Common myeloid progenitor, CD34-positive (primary cell): ENCODE measurements around the gene GAS2L1.

ENCODE experiments used
- CTCF ChIA-PET: fragments of 350-600 bp; sonication (Branson Sonifier 250); formaldehyde crosslinking; loops from one replicate; lab custom pipeline; 2021; ENCODE audit warnings: antibody characterized with exemption; lab: Charles Lee
- POLR2A ChIA-PET: fragments of 350-600 bp; sonication (Branson Sonifier 250); formaldehyde crosslinking; loops from one replicate; lab custom pipeline; 2021; ENCODE audit warnings: antibody characterized with exemption; lab: Charles Lee
- DNase-seq, 3 donors: peaks; one replicate each; pipeline versions ENCODE4 v3.0.0 to v3.0.0-alpha.2; 2013
- H3K27ac ChIP-seq, 2 experiments: 1 replicate in 1 of 2; 2 replicates in 1 of 2; pipeline ENCODE4 v1.7.0; 2013; ENCODE audit warnings: inconsistent platforms in 2 of 2, low read length in 2 of 2, mild to moderate bottlenecking in 2 of 2, low read depth in 1 of 2, moderate library complexity in 1 of 2; ENCODE audit not compliant: severe bottlenecking in 2 of 2, insufficient read depth in 1 of 2, poor library complexity in 1 of 2
- H3K27me3 ChIP-seq, 5 experiments: replicated peaks in 2 of 5; 1 replicate in 3 of 5; 2 replicates in 2 of 5; pipeline versions ENCODE4 v1.6.1 to v1.7.0; 2013; ENCODE audit warnings: low read length in 4 of 5, mild to moderate bottlenecking in 2 of 5, moderate library complexity in 2 of 5, inconsistent platforms in 1 of 5; ENCODE audit not compliant: insufficient read depth in 5 of 5, control insufficient read depth in 4 of 5
- H3K36me3 ChIP-seq, 4 experiments: 1 replicate in 2 of 4; 2 replicates in 2 of 4; pipeline versions ENCODE4 v1.6.1 to v1.7.0; 2013; ENCODE audit warnings: low read length in 3 of 4, control low read depth in 1 of 4, mild to moderate bottlenecking in 1 of 4; ENCODE audit not compliant: control insufficient read depth in 4 of 4, insufficient read depth in 4 of 4
- H3K4me1 ChIP-seq, 4 experiments: 1 replicate in 3 of 4; 2 replicates in 1 of 4; pipeline versions ENCODE4 v1.6.1 to v1.7.1; 2013; ENCODE audit warnings: low read length in 3 of 4, mild to moderate bottlenecking in 3 of 4, control low read depth in 1 of 4, inconsistent platforms in 1 of 4, moderate library complexity in 1 of 4; ENCODE audit not compliant: control insufficient read depth in 4 of 4, insufficient read depth in 4 of 4; ENCODE audit errors: control extremely low read depth in 1 of 4
- H3K4me3 ChIP-seq, 7 experiments: 1 replicate in 4 of 7; 2 replicates in 3 of 7; pipeline versions ENCODE4 v1.5.1 to v1.7.0; 2013; ENCODE audit warnings: mild to moderate bottlenecking in 7 of 7, low read length in 6 of 7, moderate library complexity in 6 of 7, inconsistent platforms in 2 of 7, low read depth in 2 of 7, control low read depth in 1 of 7; ENCODE audit not compliant: insufficient read depth in 4 of 7, control insufficient read depth in 1 of 7; ENCODE audit errors: extremely low read depth in 1 of 7
- H3K9me3 ChIP-seq, 5 experiments: 1 replicate in 4 of 5; 2 replicates in 1 of 5; pipeline versions ENCODE4 v1.6.1 to v1.7.1; 2013; ENCODE audit warnings: low read length in 4 of 5, mild to moderate bottlenecking in 2 of 5, inconsistent platforms in 1 of 5, low read depth in 1 of 5, moderate library complexity in 1 of 5; ENCODE audit not compliant: control insufficient read depth in 4 of 5, insufficient read depth in 2 of 5; ENCODE audit errors: control extremely low read depth in 1 of 5
- WGBS: methylation state at CpG from one replicate; pipeline ENCODE4 v1.1.5; 2013; ENCODE audit not compliant: insufficient coverage; 5-methylcytosine and 5-hydroxymethylcytosine counted together

The GAS2L1 gene

DNA sequence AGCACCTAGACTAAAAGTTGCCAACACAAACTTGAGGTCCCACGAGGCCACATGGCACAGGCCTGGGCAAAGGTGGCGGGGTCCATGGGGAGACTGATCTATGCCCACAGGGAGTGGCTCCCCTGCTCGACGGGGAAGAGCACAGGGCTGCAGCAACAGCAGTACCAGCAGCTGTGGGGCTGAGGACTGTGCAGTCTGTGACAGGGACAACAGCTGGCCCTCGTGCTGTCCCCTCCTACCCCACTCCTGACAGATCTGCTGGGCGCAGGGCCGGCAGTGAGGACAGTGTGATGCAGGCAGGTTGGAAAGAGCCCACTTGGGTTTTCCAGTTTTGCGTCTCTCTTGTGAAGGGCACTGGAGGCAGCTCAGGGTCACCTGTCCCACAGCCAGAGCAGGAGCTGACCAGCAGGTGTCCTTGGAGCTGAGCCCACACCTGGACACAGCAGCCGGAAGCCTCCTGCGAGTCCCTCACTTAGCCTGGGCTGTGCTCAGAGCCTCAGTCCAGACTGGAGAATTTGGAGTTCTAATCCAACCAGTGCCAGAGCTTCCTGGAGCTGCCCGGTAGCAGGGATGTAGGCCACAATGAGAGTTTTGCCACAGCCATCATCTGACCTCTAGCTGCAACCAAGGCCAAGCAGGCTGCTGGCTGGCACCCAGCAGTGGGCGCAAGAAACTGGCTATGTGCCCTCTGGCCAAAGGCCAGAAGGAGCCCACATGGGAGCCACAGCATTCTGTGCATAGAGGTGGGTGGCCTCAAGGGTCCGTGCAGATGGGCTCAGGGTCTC, 3.6 kb upstream of the GAS2L1 start:
- POLR2A ChIA-PET, result interaction anchor here (0.5 to 1.6 kb wide), 11 partner anchors 8 to 536 kb away, joined by 3 to 9 read pairs (median 3); partner anchors contain the start of genes EMID1 and EWSR1
- no peaks in the 10 kb centered on the region for H3K9me3 ChIP-seq
- H3K27me3 ChIP-seq, result no peaks in the 10 kb centered on the region
- DNase-seq, result no peak
- CTCF ChIA-PET, result interaction anchor here (1.0 to 2.8 kb wide), 7 partner anchors 7 to 18 kb away, joined by 3 to 19 read pairs (median 5); no protein-coding TSS in a partner anchor
- peak overlapping the region in 2 of 7 experiments; percentile 12 to 42 for H3K4me3 ChIP-seq
- H3K4me1 ChIP-seq, result peaks cover 0 to 45% (median 38%) of the 10 kb centered on the region in 4 experiments
- H3K36me3 ChIP-seq, result peaks cover 10 to 31% (median 30%) of the 10 kb centered on the region in 4 experiments
- no peak overlapping the region for H3K27ac ChIP-seq
- 66% methylated on average over 10 of the region's 13 CpGs for WGBS

DNA sequence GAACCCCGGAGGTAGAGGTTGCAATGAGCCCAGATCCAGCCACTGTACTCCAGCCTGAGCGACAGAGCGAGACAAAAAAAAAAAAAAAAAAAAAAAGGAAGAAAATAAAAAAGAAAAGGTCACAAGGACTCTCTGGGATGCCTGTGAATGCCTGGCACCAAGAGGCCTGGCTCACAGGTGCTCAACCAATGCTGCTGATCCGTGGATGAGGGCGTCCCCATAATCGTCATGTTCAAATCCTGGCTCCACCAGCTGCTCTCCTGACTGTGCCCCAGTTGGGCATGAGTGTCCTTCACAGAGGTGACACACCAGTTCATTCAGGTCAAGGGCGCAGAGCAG, 645 bp upstream of the GAS2L1 start:
- ChIA-PET POLR2A (no interaction called here), CTCF (interaction anchor here (1.0 to 1.8 kb wide), 5 partner anchors 9 to 54 kb away, joined by 3 to 7 read pairs (median 3); no protein-coding TSS in a partner anchor)
- 34% methylated on average over 4 of the region's 7 CpGs for WGBS
- Histone ChIP-seq H3K27me3 (no peaks in the 10 kb centered on the region), H3K4me3 (peak overlapping the region in 5 of 7 experiments; percentile 8 to 83 (median 67)), H3K27ac (no peak overlapping the region), H3K36me3 (peaks cover 0 to 5% (median 3%) of the 10 kb centered on the region in 4 experiments), H3K4me1 (peaks cover 0 to 69% (median 59%) of the 10 kb centered on the region in 4 experiments), H3K9me3 (no peaks in the 10 kb centered on the region)
- no peak for DNase-seq

GRCh38 chr22:29306835-29307595, 565 bp downstream of the GAS2L1 start:
- CTCF ChIA-PET, result interaction anchor here (0.7 to 1.8 kb wide), 6 partner anchors 9 to 53 kb away, joined by 3 to 6 read pairs (median 3); no protein-coding TSS in a partner anchor
- POLR2A ChIA-PET, result interaction anchor here (0.6 to 1.4 kb wide), 2 partner anchors 8 to 22 kb away, joined by 3 read pairs; partner anchors contain the start of gene RASL10A

DNA sequence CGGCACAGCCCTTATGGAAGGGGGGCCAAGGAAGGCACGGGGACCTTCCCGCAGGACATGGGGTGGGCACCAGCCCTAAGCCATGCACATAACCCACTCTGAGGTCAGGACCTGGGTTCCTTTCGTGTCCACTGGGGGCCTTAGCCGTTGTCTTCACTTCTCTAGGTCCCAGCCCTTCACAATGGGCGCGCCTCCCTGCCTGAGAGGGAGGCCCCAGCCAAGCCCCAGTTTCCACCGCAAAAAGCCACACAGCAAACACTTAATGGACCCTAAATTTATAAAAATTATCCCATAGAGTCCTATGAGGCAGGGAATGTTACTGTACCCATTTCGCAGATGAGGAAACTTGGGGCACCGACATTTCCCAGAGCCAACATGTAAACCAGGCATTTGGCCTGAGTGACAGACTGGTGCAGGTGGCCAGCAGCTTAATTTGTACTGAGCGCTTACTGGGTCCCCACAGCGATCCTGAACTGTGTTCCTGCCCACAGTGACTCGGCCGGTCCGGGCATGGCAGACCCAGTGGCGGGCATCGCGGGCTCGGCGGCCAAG, 1.2 kb downstream of the GAS2L1 start:
- peak overlapping the region in 3 of 7 experiments; percentile 61 to 83 (median 67) for H3K4me3 ChIP-seq
- H3K36me3 ChIP-seq, result no peaks in the 10 kb centered on the region
- peak in 1 of 3 donors; percentile 17 for DNase-seq
- WGBS, result 86% methylated on average over 13 of the region's 20 CpGs
- H3K9me3 ChIP-seq, result no peaks in the 10 kb centered on the region
- POLR2A ChIA-PET, result no interaction called here
- peaks cover 0 to 15% (median 5%) of the 10 kb centered on the region in 5 experiments for H3K27me3 ChIP-seq
- CTCF ChIA-PET, result interaction anchor here (1.3 kb wide), 1 partner anchor 10 kb away, joined by 3 read pairs; no protein-coding TSS in a partner anchor
- no peak overlapping the region for H3K27ac ChIP-seq
- peaks cover 0 to 75% (median 65%) of the 10 kb centered on the region in 4 experiments for H3K4me1 ChIP-seq

More at GRCh38 chr22:29306835-29307595, 565 bp downstream of the GAS2L1 start:
- Histone ChIP-seq H3K27me3 (peaks cover 0 to 8% (median 0%) of the 10 kb centered on the region in 5 experiments), H3K4me1 (peaks cover 0 to 81% (median 69%) of the 10 kb centered on the region in 4 experiments), H3K27ac (peak overlapping the region in 1 of 2 experiments; percentile 43), H3K9me3 (no peaks in the 10 kb centered on the region), H3K36me3 (no peaks in the 10 kb centered on the region), H3K4me3 (peak overlapping the region; percentile 43 to 83 (median 67))
- WGBS, result 18% methylated on average over 76 of the region's 83 CpGs
- peak in 2 of 3 donors; percentile 39 to 62 for DNase-seq

- H3K27ac ChIP-seq, result no peak overlapping the region
Measured at GRCh38 chr22:29308148-29308790, 1.8 kb downstream of the GAS2L1 start.

GRCh38 chr22:29308791-29309262, 2.4 kb downstream of the GAS2L1 start:
- H3K27ac ChIP-seq, result no peak overlapping the region

More at GRCh38 chr22:29308148-29308790, 1.8 kb downstream of the GAS2L1 start:
- Histone ChIP-seq H3K9me3 (no peaks in the 10 kb centered on the region), H3K36me3 (no peaks in the 10 kb centered on the region), H3K27me3 (peaks cover 0 to 21% (median 9%) of the 10 kb centered on the region in 5 experiments), H3K4me1 (peaks cover 0 to 75% (median 60%) of the 10 kb centered on the region in 4 experiments), H3K4me3 (peak overlapping the region in 1 of 7 experiments; percentile 5)
- peak in 1 of 3 donors; percentile 23 for DNase-seq
- CTCF ChIA-PET, result no interaction called here
- 95% methylated on average over 39 of the region's 50 CpGs for WGBS
- POLR2A ChIA-PET, result no interaction called here

More at GRCh38 chr22:29308791-29309262, 2.4 kb downstream of the GAS2L1 start:
- CTCF ChIA-PET, result no interaction called here
- POLR2A ChIA-PET, result no interaction called here
- no peak overlapping the region for H3K4me3 ChIP-seq
- peak in 1 of 3 donors; percentile 24 for DNase-seq
- 67% methylated on average over 12 of the region's 13 CpGs for WGBS
- no peaks in the 10 kb centered on the region for H3K36me3 ChIP-seq
- H3K9me3 ChIP-seq, result no peaks in the 10 kb centered on the region
- peaks cover 0 to 77% (median 60%) of the 10 kb centered on the region in 4 experiments for H3K4me1 ChIP-seq
- peaks cover 0 to 26% (median 12%) of the 10 kb centered on the region in 5 experiments for H3K27me3 ChIP-seq
